SK-N-SH (cell line): ENCODE data around the gene RALA. TPM values are rescaled to one million over a fixed set of nuclear protein-coding genes. Genes with fewer than 3 reads are reported as not detected.

ENCODE experiments used
- CTCF ChIA-PET: fragments of 300-600, 350-600 bp; formaldehyde crosslinking; extraction: SDS; loops from one replicate; lab custom pipeline; 2021; lab: Yijun Ruan, JAX
- POLR2A ChIA-PET: fragments of 350-600 bp; sonication (Branson Sonifier 250); formaldehyde crosslinking; extraction: SDS; loops from one replicate; lab custom pipeline; 2020; ENCODE audit warnings: antibody characterized with exemption, inconsistent platforms; lab: Yijun Ruan, JAX
- DNase-seq: peaks from one replicate; pipeline ENCODE4 v3.0.0; 2012
- H2AFZ ChIP-seq: fragments of 200-600 bp; sonication (generic); 2 replicates; pipeline ENCODE4 v1.8.1; 2016; ENCODE audit warnings: antibody characterized with exemption, mild to moderate bottlenecking, low read depth
- H3F3A ChIP-seq: fragments of 200-600 bp; sonication (generic); replicated peaks from 2 replicates; pipeline ENCODE3; 2016; ENCODE audit warnings: antibody characterized with exemption, mild to moderate bottlenecking; ENCODE audit not compliant: insufficient read depth
- H3K27ac ChIP-seq, 2 experiments: fragments of 200-500 bp in 1 of 2; fragments of 200-600 bp in 1 of 2; sonication (Bioruptor generic) in 1 of 2; sonication (generic), shearing (Covaris generic) in 1 of 2; 2 replicates each; pipeline versions ENCODE4 v1.5.1 to v1.6.1; 2014 to 2016; ENCODE audit warnings: low read depth in 2 of 2, inconsistent platforms in 1 of 2, low read length in 1 of 2, mild to moderate bottlenecking in 1 of 2, mixed read lengths in 1 of 2
- H3K27me3 ChIP-seq: fragments of 200-600 bp; sonication (generic), shearing (Covaris generic); 2 replicates; pipeline ENCODE4 v1.6.1; 2016; ENCODE audit warnings: mixed run types; ENCODE audit not compliant: insufficient read depth
- H3K36me3 ChIP-seq, 2 experiments: fragments of 200-500 bp in 1 of 2; fragments of 200-600 bp in 1 of 2; sonication (Bioruptor generic) in 1 of 2; sonication (generic) in 1 of 2; replicated peaks in 1 of 2; 2 replicates each; pipeline versions ENCODE3 to v1.5.1; 2014 to 2016; ENCODE audit warnings: low read length in 1 of 2, mild to moderate bottlenecking in 1 of 2; ENCODE audit not compliant: insufficient read depth in 2 of 2, control insufficient read depth in 1 of 2
- H3K4me1 ChIP-seq, 2 experiments: fragments of 200-500 bp in 1 of 2; fragments of 200-600 bp in 1 of 2; sonication (Bioruptor generic) in 1 of 2; sonication (generic), shearing (Covaris generic) in 1 of 2; 2 replicates each; pipeline versions ENCODE4 v1.5.1 to v1.6.1; 2014 to 2016; ENCODE audit warnings: low read depth in 1 of 2, low read length in 1 of 2, mixed run types in 1 of 2; ENCODE audit not compliant: insufficient read depth in 2 of 2, control insufficient read depth in 1 of 2
- H3K4me2 ChIP-seq: fragments of 200-600 bp; sonication (generic), shearing (Covaris generic); 2 replicates; pipeline ENCODE4 v1.6.1; 2017; ENCODE audit warnings: mixed run types
- H3K4me3 ChIP-seq, 2 experiments: fragments of 200-500 bp in 1 of 2; fragments of 200-600 bp in 1 of 2; sonication (Bioruptor generic) in 1 of 2; sonication (generic), shearing (Covaris generic) in 1 of 2; 2 replicates each; pipeline versions ENCODE4 v1.5.1 to v1.8.1; 2014 to 2016; ENCODE audit warnings: low read depth in 2 of 2, inconsistent platforms in 1 of 2, low read length in 1 of 2, mild to moderate bottlenecking in 1 of 2, mixed read lengths in 1 of 2, moderate library complexity in 1 of 2
- H3K79me2 ChIP-seq: fragments of 200-600 bp; sonication (generic); 2 replicates; pipeline ENCODE4 v1.8.1; 2017; ENCODE audit warnings: mild to moderate bottlenecking; ENCODE audit not compliant: insufficient read depth
- H3K9ac ChIP-seq: fragments of 200-600 bp; sonication (generic); 2 replicates; pipeline ENCODE4 v1.6.1; 2017; ENCODE audit warnings: mixed run types
- H3K9me2 ChIP-seq: fragments of 200-600 bp; sonication (generic); 2 replicates; pipeline ENCODE4 v1.6.1; 2017; ENCODE audit warnings: mixed run types
- H3K9me3 ChIP-seq: fragments of 200-600 bp; sonication (generic); 2 replicates; pipeline ENCODE4 v1.6.1; 2017; ENCODE audit warnings: mixed run types, mild to moderate bottlenecking, moderate library complexity
- H4K20me1 ChIP-seq: fragments of 200-600 bp; sonication (generic); 2 replicates; pipeline ENCODE4 v1.6.1; 2017; ENCODE audit warnings: mild to moderate bottlenecking, mixed run types; ENCODE audit not compliant: insufficient read depth
- ELF1 ChIP-seq: IDR thresholded peaks from 2 replicates; pipeline ENCODE4 v1.4.0; 2012
- FOSL2 ChIP-seq: IDR thresholded peaks from 2 replicates; pipeline ENCODE4 v1.4.0; 2012; ENCODE audit warnings: low read depth, mild to moderate bottlenecking, moderate library complexity, borderline replicate concordance
- GATA2 ChIP-seq: sonication (generic); formaldehyde crosslinking; IDR thresholded peaks from 2 replicates; pipeline ENCODE4 v1.5.0; 2020; ENCODE audit warnings: mild to moderate bottlenecking, missing genetic modification reagents
- JUND ChIP-seq: IDR thresholded peaks from 2 replicates; pipeline ENCODE4 v1.4.0; 2012
- MXI1 ChIP-seq: IDR thresholded peaks from 2 replicates; pipeline ENCODE4 v1.6.1; 2012; ENCODE audit warnings: mild to moderate bottlenecking, low read depth, low read length, improper control_type of control experiment
- NFIC ChIP-seq: IDR thresholded peaks from 2 replicates; pipeline ENCODE4 v1.4.0; 2012; ENCODE audit warnings: borderline replicate concordance
- NRF1 ChIP-seq: IDR thresholded peaks from 2 replicates; pipeline ENCODE4 v1.6.1; 2012; ENCODE audit warnings: low read depth, mild to moderate bottlenecking, low read length
- POLR2AphosphoS5 ChIP-seq: IDR thresholded peaks from 2 replicates; pipeline ENCODE4 v1.6.1; 2012; ENCODE audit warnings: low read depth, low read length
- RAD21 ChIP-seq: IDR thresholded peaks from 2 replicates; pipeline ENCODE4 v1.6.1; 2012; ENCODE audit warnings: mild to moderate bottlenecking, low read length
- RCOR1 ChIP-seq: fragments of 150-350 bp; IDR thresholded peaks from 2 replicates; pipeline ENCODE4 v1.6.1; 2017; ENCODE audit warnings: antibody characterized with exemption, low read length
- SIN3A ChIP-seq: IDR thresholded peaks from 2 replicates; pipeline ENCODE4 v1.6.1; 2012; ENCODE audit warnings: low read depth, mild to moderate bottlenecking, low read length, moderate library complexity, borderline replicate concordance
- SMC3 ChIP-seq: IDR thresholded peaks from 2 replicates; pipeline ENCODE4 v1.6.1; 2012; ENCODE audit warnings: low read depth, low read length, improper control_type of control experiment
- TCF12 ChIP-seq: IDR thresholded peaks from 2 replicates; pipeline ENCODE4 v1.4.0; 2012
- YY1 ChIP-seq: IDR thresholded peaks from 2 replicates; pipeline ENCODE4 v1.4.0; 2012; ENCODE audit warnings: low read depth, mild to moderate bottlenecking
- WGBS: methylation state at CpG from one replicate; pipeline ENCODE4 v1.1.6; 2017; ENCODE audit warnings: low lambda C conversion rate; 5-methylcytosine and 5-hydroxymethylcytosine counted together
- polyA plus RNA-seq, 3 experiments: library from polyadenylated mRNA; depleted of rRNA; stranded (reverse); fragments of >200 nt; gene quantifications; 2 replicates each; pipeline ENCODE4 v1.2.3, GENCODE V29; 2012
- TF ChIP-seq, protein P1 (sequence below): IDR thresholded peaks from 2 replicates; pipeline ENCODE4 v1.4.0; 2012; ENCODE audit warnings: low read depth, borderline replicate concordance
- TF ChIP-seq, protein P2 (sequence below): IDR thresholded peaks from 2 replicates; pipeline ENCODE4 v1.6.1; 2012; ENCODE audit warnings: mild to moderate bottlenecking, low read depth, low read length, moderate library complexity
- TF ChIP-seq, protein P3 (sequence below): IDR thresholded peaks from 2 replicates; pipeline ENCODE4; 2012
- TF ChIP-seq, protein P4 (sequence below): fragments of 150-350 bp; IDR thresholded peaks from 2 replicates; pipeline ENCODE4 v1.6.1; 2017; ENCODE audit warnings: antibody characterized with exemption, low read length, low read depth, borderline replicate concordance
- TF ChIP-seq, protein P5 (sequence below): fragments of 200-600 bp; sonication (generic); IDR thresholded peaks from 2 replicates; pipeline ENCODE4 v1.6.1; 2017; ENCODE audit warnings: antibody characterized with exemption, mild to moderate bottlenecking, moderate library complexity
- TF ChIP-seq, protein P6 (sequence below): IDR thresholded peaks from 2 replicates; pipeline ENCODE4 v1.4.0; 2012; ENCODE audit warnings: low read depth

RALA gene
- polyA plus RNA-seq, 1 of the 3 experiments (the other 2 are of a cell fraction): 29.0 TPM

DNA sequence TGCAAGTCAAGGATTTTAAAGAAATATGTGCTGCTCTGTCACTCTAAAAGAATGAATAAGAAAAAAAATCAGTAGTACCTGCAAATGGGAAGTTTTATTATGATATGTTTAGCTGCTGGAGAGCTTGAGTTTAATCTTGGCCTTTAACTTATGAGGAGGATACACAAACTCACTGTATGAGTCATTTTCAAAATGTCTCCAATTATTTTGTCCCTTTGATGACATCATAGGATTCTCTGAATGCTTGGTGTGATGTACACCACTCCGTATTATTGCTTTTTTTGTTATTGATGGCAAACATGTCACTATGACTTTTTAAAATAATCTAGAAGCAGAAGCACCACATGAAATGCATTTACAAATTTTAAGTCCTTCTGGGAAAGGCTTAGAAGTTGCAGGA is 125.8 kb downstream of the RALA start:
- no peak for TF ChIP-seq GATA2 (CRISPR knock-in tag)
- TF ChIP-seq, protein P1, sequence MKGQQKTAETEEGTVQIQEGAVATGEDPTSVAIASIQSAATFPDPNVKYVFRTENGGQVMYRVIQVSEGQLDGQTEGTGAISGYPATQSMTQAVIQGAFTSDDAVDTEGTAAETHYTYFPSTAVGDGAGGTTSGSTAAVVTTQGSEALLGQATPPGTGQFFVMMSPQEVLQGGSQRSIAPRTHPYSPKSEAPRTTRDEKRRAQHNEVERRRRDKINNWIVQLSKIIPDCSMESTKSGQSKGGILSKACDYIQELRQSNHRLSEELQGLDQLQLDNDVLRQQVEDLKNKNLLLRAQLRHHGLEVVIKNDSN: no peak
- TF ChIP-seq, protein P2, sequence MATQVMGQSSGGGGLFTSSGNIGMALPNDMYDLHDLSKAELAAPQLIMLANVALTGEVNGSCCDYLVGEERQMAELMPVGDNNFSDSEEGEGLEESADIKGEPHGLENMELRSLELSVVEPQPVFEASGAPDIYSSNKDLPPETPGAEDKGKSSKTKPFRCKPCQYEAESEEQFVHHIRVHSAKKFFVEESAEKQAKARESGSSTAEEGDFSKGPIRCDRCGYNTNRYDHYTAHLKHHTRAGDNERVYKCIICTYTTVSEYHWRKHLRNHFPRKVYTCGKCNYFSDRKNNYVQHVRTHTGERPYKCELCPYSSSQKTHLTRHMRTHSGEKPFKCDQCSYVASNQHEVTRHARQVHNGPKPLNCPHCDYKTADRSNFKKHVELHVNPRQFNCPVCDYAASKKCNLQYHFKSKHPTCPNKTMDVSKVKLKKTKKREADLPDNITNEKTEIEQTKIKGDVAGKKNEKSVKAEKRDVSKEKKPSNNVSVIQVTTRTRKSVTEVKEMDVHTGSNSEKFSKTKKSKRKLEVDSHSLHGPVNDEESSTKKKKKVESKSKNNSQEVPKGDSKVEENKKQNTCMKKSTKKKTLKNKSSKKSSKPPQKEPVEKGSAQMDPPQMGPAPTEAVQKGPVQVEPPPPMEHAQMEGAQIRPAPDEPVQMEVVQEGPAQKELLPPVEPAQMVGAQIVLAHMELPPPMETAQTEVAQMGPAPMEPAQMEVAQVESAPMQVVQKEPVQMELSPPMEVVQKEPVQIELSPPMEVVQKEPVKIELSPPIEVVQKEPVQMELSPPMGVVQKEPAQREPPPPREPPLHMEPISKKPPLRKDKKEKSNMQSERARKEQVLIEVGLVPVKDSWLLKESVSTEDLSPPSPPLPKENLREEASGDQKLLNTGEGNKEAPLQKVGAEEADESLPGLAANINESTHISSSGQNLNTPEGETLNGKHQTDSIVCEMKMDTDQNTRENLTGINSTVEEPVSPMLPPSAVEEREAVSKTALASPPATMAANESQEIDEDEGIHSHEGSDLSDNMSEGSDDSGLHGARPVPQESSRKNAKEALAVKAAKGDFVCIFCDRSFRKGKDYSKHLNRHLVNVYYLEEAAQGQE: no peak
- TF ChIP-seq JUND: peak; percentile 79
- no peak for TF ChIP-seq MXI1
- peak; percentile 87 for TF ChIP-seq FOSL2
- no peak for TF ChIP-seq NFIC
- TF ChIP-seq ELF1: peak; percentile 4; the same call in 1 of the 2 replicates
- TF ChIP-seq SIN3A: no peak
- TF ChIP-seq RCOR1: no peak
- TF ChIP-seq SMC3: no peak
- TF ChIP-seq TCF12: peak; percentile 49; the same call in 1 of the 2 replicates
- TF ChIP-seq, protein P3, sequence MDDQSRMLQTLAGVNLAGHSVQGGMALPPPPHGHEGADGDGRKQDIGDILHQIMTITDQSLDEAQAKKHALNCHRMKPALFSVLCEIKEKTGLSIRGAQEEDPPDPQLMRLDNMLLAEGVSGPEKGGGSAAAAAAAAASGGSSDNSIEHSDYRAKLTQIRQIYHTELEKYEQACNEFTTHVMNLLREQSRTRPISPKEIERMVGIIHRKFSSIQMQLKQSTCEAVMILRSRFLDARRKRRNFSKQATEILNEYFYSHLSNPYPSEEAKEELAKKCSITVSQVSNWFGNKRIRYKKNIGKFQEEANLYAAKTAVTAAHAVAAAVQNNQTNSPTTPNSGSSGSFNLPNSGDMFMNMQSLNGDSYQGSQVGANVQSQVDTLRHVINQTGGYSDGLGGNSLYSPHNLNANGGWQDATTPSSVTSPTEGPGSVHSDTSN: peak; percentile 36; the same call in 1 of the 2 replicates
- TF ChIP-seq, protein P4, sequence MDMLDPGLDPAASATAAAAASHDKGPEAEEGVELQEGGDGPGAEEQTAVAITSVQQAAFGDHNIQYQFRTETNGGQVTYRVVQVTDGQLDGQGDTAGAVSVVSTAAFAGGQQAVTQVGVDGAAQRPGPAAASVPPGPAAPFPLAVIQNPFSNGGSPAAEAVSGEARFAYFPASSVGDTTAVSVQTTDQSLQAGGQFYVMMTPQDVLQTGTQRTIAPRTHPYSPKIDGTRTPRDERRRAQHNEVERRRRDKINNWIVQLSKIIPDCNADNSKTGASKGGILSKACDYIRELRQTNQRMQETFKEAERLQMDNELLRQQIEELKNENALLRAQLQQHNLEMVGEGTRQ: no peak
- TF ChIP-seq POLR2AphosphoS5: no peak
- no peak for TF ChIP-seq RAD21
- TF ChIP-seq, protein P5, sequence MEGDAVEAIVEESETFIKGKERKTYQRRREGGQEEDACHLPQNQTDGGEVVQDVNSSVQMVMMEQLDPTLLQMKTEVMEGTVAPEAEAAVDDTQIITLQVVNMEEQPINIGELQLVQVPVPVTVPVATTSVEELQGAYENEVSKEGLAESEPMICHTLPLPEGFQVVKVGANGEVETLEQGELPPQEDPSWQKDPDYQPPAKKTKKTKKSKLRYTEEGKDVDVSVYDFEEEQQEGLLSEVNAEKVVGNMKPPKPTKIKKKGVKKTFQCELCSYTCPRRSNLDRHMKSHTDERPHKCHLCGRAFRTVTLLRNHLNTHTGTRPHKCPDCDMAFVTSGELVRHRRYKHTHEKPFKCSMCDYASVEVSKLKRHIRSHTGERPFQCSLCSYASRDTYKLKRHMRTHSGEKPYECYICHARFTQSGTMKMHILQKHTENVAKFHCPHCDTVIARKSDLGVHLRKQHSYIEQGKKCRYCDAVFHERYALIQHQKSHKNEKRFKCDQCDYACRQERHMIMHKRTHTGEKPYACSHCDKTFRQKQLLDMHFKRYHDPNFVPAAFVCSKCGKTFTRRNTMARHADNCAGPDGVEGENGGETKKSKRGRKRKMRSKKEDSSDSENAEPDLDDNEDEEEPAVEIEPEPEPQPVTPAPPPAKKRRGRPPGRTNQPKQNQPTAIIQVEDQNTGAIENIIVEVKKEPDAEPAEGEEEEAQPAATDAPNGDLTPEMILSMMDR: no peak
- TF ChIP-seq NRF1: no peak
- TF ChIP-seq YY1: 0 out of 2 replicates have a peak, but pooled peaks have one; percentile 32
- TF ChIP-seq, protein P6, sequence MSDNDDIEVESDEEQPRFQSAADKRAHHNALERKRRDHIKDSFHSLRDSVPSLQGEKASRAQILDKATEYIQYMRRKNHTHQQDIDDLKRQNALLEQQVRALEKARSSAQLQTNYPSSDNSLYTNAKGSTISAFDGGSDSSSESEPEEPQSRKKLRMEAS: 0 out of 2 replicates have a peak, but pooled peaks have one; percentile 26
- Histone ChIP-seq H3K4me2 (peak overlapping the region; percentile 14; the same call in 1 of the 2 replicates), H2AFZ (no peak overlapping the region), H3K4me3 (no peak overlapping the region), H3K79me2 (peaks cover 19% of the 10 kb centered on the region), H3K9me2 (no peaks in the 10 kb centered on the region), H3K27ac (peak overlapping the region in 1 of 2 experiments; percentile 55; a peak in 2 of 4 replicates), H3F3A (peaks cover 39% of the 10 kb centered on the region), H4K20me1 (0 out of 2 replicates have a peak, but pooled peaks cover 3% of the 10 kb centered on the region), H3K9ac (no peak overlapping the region), H3K4me1 (peaks cover under 1 to 10% of the 10 kb centered on the region in 2 experiments; a peak in 2 of 4 replicates), H3K9me3 (no peaks in the 10 kb centered on the region), H3K27me3 (no peaks in the 10 kb centered on the region), H3K36me3 (no peaks in the 10 kb centered on the region)
- DNase-seq: no peak
- CTCF ChIA-PET: interaction anchor here (1.2 to 28.1 kb wide), 3 partner anchors 15 to 817 kb away, joined by 4 to 563 read pairs (median 52); no protein-coding TSS in a partner anchor
- 12% methylated on average over 1 of the region's 1 CpG for WGBS
- POLR2A ChIA-PET: interaction anchor here (1.9 kb wide), 1 partner anchor 126 kb away, joined by 5 read pairs; the partner anchor contains the start of gene RALA
